ENCODE results near the gene JMY. TPM values are rescaled to one million over a fixed set of nuclear protein-coding genes. Genes with fewer than 3 reads are reported as not detected.

The JMY gene
- total RNA-seq, 1 donor from 2014 or later = 6.9 TPM

- H3K27ac Mint-ChIP-seq = no peak overlapping the region
- peaks cover 46% of the 10 kb centered on the region for H3K36me3 Mint-ChIP-seq (ENCODE audit: low read depth)
- H3K4me3 Mint-ChIP-seq = no peak overlapping the region
- ATAC-seq (ENCODE audit: low read depth) (no peak), DNase-seq (no peak)
- H3K4me1 Mint-ChIP-seq = no peaks in the 10 kb centered on the region
- no peaks in the 10 kb centered on the region for H3K9me3 Mint-ChIP-seq
- intact Hi-C loops (cut with micrococcal nuclease) = no loop called here
- ChIA-PET POLR2A (no interaction called here), CTCF (no interaction called here)
- no peak for TF ChIP-seq CTCF (IDR thresholded peaks at IDR 0.05)
- H3K27me3 Mint-ChIP-seq = no peaks in the 10 kb centered on the region
Measured at GRCh38 chr5:79285285-79285684, 49.4 kb downstream of the JMY start.

GRCh38 chr5:79285833-79286232, 49.9 kb downstream of the JMY start:
- DNase-seq = no peak
- Mint-ChIP-seq H3K27ac (no peak overlapping the region), H3K4me1 (no peaks in the 10 kb centered on the region), H3K9me3 (no peaks in the 10 kb centered on the region), H3K36me3 (ENCODE audit: low read depth) (peaks cover 48% of the 10 kb centered on the region), H3K4me3 (no peak overlapping the region), H3K27me3 (no peaks in the 10 kb centered on the region)
- intact Hi-C loops (cut with micrococcal nuclease) = no loop called here
- CTCF ChIA-PET = no interaction called here
- ATAC-seq (ENCODE audit: low read depth) = no peak
- POLR2A ChIA-PET = no interaction called here
- TF ChIP-seq CTCF (IDR thresholded peaks at IDR 0.05) = no peak

GRCh38 chr5:79287380-79287779, 51.4 kb downstream of the JMY start:
- Mint-ChIP-seq H3K36me3 (ENCODE audit: low read depth) (peaks cover 55% of the 10 kb centered on the region), H3K4me1 (no peaks in the 10 kb centered on the region), H3K9me3 (no peaks in the 10 kb centered on the region), H3K4me3 (no peak overlapping the region), H3K27me3 (no peaks in the 10 kb centered on the region), H3K27ac (no peak overlapping the region)
- intact Hi-C loops (cut with micrococcal nuclease) = no loop called here
- CTCF ChIA-PET = no interaction called here
- POLR2A ChIA-PET = no interaction called here
- ATAC-seq (ENCODE audit: low read depth) = no peak
- no peak for DNase-seq
- no peak for TF ChIP-seq CTCF (IDR thresholded peaks at IDR 0.05)

GRCh38 chr5:79287907-79288306, 52.0 kb downstream of the JMY start:
- intact Hi-C loops (cut with micrococcal nuclease) = no loop called here
- Mint-ChIP-seq H3K9me3 (no peaks in the 10 kb centered on the region), H3K27ac (no peak overlapping the region), H3K4me3 (no peak overlapping the region), H3K4me1 (no peaks in the 10 kb centered on the region), H3K36me3 (ENCODE audit: low read depth) (peaks cover 57% of the 10 kb centered on the region), H3K27me3 (no peaks in the 10 kb centered on the region)
- no peak for DNase-seq
- no peak for TF ChIP-seq CTCF (IDR thresholded peaks at IDR 0.05)
- POLR2A ChIA-PET = no interaction called here
- no peak for ATAC-seq (ENCODE audit: low read depth)
- CTCF ChIA-PET = no interaction called here

- H3K27ac Mint-ChIP-seq = no peak overlapping the region
- ChIA-PET CTCF (interaction anchor here (0.5 kb wide), 1 partner anchor 141 kb away, joined by 3 read pairs; no protein-coding TSS in a partner anchor), POLR2A (no interaction called here)
- H3K9me3 Mint-ChIP-seq = no peaks in the 10 kb centered on the region
- no peak for ATAC-seq (ENCODE audit: low read depth)
- no peak for TF ChIP-seq CTCF (IDR thresholded peaks at IDR 0.05)
- H3K36me3 Mint-ChIP-seq (ENCODE audit: low read depth) = peaks cover 56% of the 10 kb centered on the region
- no peak overlapping the region for H3K4me3 Mint-ChIP-seq
- H3K4me1 Mint-ChIP-seq = no peaks in the 10 kb centered on the region
- H3K27me3 Mint-ChIP-seq = no peaks in the 10 kb centered on the region
- DNase-seq = no peak
- intact Hi-C loops (cut with micrococcal nuclease) = no loop called here
Measured at GRCh38 chr5:79295029-79295428, 59.1 kb downstream of the JMY start.

Data from activated B cell treated with CpG ODN at 0.5 μM for 24 hours (primary cell).